HG02642 (cell line): Measurements from ENCODE around the gene PRPF38B.

ENCODE experiments used
- ATAC-seq: cut with Tn5 transposase; IDR thresholded peaks from one replicate; pipeline ENCODE4 v1.9.1; 2021; ENCODE audit warnings: mild to moderate bottlenecking; ENCODE audit not compliant: unreplicated experiment, poor library complexity

Gene PRPF38B

DNA sequence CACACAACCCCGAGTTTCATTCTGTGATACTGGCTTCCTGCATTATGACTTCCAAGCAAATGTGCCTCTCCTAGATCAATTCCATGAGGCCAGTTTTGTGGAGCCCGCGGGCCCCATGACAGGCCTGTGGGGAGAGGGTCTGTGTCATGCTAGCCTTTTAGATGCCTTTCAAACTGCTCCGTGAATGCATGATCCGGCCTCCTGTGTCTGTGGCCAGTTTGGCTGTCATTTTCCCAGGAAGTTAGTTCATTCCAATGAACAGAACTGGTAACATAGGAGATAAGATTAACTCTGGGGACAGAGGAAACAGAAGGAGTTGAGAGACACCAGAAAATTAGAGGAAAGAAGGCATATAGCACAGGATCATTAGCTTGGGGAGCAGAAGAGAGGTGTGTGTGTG, 23.8 kb downstream of the PRPF38B start:
- ATAC-seq, result no peak

DNA sequence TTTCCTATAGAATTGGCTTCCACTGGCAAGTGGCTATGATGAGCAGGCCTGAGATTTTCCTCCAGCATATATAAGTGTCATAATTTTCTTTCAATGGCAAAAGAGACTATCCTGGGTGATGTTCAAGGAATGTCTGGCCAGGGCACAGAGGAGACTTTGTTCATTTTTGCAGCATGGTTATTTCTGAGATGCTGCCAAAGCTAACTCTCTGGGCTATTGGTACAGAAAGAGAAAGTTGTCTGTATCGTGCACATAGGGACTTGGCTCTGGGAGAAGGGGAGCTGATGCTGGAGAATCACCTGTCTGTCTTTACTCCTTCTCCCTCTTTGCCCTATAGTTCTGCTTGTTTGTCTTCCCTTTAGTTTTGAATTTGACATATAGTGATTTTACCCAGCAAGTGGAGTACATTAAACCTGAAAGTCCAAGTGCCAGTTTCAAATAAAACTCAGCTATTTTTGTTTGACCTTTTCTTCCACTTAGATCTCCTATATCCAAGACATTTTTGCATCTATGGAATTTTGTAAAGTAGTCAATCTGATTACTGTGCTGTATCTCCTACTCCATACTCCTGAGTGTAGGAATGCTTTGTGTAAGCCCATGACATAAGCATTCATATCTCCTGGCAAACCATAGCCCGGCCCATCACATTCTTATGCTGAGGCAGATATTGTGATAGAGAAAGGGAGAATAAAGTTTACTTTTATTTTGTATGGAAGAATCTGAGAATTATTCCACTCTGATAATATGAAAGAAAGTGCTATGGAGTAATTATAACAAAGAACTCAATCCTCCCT, 24.5 kb downstream of the PRPF38B start:
- ATAC-seq, result no peak

DNA sequence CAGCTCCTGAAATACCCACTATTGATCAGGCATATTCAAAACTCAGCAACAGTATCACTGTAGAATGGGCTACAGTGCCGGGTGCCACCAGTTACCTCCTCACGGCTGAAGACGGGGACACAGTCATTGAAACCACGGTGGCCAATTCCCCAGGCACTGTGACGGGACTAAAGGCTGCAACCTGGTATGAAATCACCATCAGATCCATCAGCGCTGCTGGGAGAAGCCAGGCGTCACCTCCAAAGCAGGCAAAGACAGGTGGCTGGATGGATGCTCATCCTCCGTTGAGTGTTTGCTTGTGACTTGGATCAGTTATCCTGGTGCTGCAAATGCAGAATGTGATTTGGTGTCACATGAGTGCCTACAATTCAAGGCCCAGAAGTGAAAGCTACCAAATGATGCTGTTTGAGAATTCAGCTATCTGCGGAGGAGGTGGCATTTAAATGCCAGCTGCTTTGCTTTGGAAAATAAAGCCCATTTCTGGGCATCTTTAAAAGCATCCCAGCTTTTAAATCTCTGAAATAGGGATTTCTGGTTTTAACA, 25.7 kb downstream of the PRPF38B start:
- no peak for ATAC-seq

DNA sequence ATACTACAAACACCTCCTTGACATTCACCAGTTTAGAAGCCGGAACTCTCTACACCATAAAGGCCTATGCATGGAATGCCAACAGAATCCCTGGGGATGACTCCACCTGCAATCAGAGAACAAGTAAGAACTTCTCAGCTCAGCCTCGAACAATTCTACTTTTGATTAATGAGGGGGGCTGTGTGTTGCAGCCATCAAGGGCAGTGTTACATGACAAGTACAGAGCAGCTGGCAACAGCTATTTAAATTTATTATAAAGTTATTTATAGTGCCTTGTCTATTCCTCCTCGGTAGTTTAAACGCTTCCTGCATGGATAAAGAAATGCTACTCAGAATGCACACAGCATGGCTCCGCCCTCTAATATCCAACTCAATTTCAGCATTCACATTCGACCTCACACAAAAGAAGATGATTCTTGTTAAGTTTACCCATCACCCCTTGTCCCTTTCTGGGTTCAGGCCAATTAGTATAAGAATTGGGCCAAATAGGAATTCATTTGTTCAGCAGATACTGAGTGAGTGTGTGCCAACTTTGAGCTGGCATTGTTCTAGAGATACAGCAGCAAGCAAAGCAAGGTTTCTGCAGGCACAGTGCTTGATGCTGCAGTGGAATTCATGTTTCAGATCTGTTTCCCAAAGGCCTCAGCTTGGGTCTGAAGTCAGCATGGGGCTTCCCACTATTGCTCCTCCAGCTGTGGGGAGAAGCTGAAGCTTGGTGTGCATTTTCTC, 27.0 kb downstream of the PRPF38B start:
- no peak for ATAC-seq

DNA sequence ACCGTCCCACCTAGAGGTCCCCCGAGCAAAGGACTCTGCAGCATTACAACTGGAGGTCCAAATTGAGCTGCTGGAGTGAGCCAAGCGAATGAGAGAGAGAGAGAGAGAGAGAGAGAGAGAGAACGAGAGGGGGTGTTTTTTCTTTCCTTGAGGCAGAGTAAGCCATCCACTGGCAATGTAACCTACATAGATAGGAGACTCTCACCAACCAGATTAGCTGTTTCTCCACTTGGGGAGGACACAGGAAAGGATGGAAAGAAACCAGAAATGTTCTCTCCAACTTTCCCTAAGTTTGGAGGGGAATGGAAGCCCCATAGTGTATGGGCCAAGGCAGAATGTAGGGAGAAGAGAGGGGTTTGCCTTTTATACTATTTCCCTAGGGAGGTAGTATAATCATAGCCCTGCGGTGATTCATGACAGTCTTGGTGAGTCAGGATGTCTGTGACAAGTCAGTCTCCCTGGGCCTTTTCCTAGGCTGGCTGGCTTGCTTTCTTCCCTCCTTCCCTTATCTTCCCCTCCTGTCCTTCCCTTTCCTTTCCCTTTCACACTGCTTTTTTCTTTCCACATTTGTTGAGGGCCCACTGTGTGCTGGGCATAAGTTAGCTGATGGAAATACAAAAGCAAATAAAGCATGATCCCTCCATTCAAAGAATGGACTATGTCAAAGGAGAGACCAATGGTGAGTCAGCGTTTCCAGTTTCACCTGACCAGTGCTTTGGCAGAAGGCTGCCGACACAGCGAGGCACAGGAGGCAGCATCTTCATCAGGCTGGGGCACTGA, 27.7 kb downstream of the PRPF38B start:
- ATAC-seq, result no peak

DNA sequence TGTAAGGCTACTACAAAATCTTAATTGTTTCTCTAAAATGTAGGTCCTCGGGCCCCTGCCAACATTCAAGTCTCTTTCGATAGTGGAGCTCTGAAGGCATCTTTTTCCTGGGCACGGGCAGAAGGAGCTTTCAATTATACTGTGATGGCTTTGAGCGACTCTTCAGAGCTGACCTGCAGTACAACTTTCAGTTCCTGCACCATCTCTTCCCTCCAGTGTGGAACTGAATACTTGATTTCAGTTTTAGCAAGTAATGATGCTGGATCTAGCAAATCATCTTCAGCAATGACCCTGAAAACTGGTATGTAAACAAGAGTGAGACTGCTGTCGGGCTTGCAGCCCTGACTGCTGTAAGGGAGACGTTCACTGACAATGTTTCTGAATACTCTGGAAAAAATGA, 30.2 kb downstream of the PRPF38B start:
- ATAC-seq, result no peak

DNA sequence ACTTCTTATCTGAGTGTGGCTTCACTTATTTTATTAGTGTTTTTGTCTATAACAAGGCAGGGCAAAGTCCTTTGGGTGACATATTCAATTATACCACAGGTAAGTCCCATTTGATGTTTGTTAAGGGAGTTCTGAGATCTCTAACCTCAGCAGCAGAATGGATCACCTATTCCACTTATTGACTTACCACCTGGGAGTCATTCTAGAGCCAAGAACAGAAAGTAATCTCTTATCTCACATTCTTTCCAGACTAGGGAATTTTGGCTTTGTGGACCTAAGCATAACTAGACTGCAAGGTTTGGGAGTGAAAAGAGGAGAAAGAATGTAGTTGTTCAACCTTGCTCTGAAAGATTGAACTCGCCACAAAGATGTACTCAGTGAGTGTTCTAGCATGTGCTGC, 33.8 kb downstream of the PRPF38B start:
- no peak for ATAC-seq

DNA sequence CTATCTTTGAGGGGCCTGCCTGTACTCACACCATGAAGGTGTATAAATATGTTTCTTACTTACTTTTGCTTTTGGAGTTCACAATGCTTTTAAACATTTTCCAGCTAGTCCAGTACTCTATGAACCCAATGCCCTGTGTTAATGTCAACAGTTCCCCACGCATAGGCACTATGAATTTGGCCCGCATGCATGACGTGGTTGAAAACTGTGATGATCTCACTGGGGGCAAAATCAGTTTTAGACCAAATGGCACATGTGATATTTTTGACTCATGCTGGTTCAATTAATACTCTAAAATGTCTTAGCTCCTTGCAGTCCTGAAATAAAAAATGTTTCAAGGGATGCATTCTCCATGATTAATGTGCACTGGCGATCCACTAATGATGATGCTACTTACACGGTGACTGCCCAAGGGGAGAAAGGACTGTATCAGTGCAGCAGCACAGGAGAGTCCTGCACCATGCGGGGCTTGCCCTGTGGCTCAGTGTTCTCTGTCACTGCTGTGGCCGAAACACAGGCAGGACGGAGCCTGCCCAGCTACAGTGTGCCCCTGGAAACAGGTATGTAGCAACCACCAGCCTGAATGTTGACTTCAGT, 36.3 kb downstream of the PRPF38B start:
- no peak for ATAC-seq

DNA sequence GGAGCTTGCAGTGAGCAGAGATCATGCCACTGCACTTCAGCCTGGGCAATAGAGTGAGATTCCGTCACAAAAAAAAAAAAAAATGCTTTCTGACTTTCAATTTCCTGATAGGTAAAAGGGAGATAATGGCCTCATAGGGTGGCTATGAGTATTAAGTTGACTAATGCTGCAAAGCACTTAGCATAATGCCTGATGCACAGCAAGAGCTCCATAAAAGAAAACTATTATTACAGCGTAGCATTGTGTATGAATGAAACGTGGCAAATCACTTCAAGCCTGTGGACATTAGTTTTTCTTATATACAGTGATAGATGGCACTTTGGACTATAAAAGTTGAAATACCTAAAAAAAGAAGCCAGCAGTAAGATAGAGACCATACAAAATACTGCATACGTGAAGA, 37.4 kb downstream of the PRPF38B start:
- no peak for ATAC-seq

DNA sequence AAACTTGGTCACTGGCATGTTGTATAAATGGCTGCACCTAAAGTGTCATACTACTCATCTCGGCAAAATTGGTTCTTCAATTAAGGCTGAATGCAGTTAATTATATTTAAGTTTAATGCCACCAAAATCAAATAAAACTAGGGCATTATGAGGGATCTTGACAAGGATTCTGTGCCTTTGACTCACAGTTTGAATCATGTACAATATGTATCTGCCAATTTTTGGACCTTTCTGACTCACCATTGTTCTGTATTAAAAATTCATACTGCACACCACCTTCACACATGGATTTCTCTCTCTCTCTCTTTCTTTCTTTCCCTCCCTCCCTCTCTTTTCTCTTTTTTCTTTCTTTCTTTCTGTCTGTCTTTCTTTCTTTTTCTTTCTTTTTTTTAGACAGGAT, 40.3 kb downstream of the PRPF38B start:
- ATAC-seq, result no peak

DNA sequence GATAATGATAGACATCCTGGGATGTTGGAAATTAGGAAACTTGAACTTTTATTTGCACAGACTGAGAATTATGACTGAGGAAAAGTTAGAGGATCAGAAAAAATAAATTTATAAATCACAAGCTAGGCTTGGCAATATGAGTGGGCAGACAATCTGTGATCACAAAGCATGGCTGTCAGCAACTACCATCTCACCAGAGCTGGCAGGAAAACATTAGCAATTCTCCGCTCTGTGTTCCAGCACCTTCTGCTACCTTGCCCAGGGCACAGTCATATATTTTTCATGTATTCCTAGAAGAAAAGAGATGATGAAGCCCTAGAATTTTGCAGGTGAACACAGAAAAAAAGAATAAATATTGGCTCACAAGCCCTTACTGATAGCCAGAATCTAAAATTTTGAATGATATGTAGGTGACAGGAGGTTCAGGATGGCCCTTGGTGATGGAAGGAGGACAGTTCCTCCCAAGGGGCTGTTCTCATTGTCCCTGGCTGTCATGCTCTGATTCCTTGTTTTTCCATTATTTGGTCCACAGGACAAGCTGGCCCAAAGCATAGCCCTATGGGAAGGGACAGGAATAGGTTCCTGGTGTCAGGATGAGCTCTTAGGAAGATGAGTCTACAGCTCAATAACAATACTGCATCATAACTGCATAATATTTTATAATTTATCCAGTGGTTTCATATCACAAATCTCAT, 42.2 kb downstream of the PRPF38B start:
- no peak for ATAC-seq

DNA sequence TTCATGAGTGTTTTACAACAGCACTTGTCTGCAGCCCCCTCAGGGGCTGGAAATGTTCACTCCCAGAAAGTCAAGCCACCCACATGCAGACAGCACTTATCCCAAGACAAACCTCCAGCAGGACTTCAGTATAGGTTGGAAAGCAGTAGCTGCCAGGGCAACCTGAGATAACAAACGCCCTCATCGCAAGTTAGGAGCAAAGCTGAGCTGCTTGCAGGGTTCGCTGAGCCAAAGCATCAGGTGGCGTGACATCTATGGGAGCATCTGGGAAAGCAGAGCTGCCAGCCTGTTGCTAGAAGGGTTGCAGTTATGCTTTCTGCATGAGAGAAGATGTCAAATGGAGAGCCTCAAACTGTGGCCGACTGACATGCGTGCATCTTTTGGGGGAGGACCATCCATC, 50.1 kb downstream of the PRPF38B start:
- no peak for ATAC-seq

DNA sequence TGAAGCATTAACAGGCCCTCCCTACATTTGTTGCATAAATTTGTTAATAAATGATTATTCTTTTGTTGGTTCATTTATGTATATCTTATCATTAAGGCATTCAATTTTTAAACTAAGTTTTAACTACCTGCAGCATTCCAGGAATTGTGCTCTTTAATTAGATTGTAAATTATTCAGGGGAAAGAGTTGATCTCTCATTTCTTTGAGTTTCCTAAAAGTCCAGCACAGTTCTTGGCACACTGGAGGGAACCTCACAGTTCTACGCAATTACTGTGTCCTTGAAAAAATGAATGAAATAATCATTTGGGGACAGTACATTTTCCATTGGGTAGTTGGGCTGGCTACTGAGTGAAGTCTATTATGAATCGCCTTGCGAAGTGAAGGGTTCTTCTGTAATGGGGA, 53.9 kb downstream of the PRPF38B start:
- no peak for ATAC-seq

DNA sequence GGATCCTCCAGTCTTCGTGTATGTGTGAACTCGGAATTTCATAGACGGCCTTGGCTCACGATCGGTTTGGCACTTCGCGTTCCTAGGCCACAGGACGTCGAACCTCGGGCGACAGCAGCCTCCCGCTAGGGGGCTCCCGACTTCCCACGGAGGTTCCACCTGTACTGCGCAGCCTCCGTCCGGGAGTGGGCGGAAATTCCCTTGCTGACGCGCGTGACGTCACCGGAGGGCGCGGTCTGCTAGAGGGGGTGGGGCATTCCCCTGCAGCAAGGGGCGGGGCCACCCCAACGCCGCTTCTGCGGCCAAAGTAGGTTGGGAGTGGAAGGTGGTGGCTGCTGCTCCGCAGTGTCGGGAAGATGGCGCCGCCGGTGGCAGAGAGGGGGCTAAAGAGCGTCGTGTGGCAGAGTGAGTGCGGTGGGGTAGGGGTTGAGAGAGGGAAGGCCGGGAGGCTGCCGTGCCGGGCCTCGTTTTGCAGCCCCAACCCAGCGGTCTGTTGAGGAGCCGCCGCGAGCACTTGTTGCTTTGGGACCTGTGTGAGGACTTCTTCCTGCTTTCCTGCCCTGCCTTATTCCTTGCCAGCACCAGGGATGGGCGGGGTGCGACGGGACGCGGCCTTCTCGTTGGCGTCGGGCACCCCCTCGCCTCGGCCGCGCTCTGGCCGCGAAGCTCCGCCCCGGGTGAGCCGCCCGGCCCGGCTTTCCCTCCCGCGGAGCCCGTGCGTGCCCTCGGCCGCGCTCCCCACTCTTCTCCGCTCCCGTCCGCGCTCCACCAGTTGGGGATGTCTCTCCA, 54.5 kb downstream of the PRPF38B start, which contains the start of gene STXBP3:
STXBP3 (plus strand) TSS at position 293 of the 789 bp plus-strand sequence; CDS start at position 357, 64 bp downstream.
- ATAC-seq, result peak; percentile 92

DNA sequence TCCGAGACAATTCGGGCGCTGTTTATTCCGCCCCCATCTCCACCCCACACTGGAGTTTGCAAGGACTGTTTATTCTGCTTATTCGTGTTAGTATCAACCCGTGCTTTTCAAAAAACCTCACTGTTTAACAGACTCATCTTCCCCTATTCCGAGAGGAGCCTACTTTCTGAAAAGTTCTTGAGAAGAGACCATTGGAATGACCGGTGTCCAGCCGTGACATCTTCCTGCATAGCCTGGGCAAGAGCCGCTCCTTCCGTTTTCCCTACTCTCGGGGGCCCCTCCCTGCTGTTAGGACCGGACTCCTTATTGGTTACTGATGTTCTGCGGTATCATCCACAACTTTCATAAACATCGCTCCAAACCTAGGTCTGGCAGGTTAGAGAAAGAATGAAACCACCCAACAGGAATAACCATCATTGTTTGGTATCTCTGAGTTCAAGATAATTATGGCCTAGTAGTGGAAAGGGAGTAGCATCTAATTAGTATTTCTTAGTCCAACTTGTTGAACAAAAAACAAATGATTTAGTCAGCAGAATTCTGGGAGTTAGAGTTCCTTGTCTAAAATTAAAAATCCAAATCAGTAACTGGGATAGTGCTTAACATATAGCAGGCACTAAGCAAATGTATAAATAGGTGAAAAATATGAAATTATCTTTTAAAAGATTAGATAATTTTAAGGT, 55.2 kb downstream of the PRPF38B start:
- peak; percentile 26 for ATAC-seq

DNA sequence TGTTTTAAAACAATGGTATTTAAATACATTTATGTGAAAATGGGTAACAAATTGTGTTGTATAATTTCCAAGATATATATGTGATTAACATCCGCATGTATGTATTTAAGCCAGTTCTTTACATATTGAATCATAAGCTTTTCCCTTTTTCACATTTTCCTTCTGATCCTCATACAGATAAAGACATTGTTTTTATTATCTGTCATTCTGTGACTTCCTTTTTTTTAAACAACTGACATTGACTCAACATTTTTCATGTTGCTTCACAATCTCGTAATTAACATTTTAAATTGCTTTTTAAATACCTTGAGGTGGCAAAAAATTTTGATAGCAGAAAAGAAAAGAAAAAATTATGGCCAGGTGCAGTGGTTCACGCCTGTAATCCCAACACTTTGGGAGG, 55.8 kb downstream of the PRPF38B start:
- ATAC-seq, result no peak

DNA sequence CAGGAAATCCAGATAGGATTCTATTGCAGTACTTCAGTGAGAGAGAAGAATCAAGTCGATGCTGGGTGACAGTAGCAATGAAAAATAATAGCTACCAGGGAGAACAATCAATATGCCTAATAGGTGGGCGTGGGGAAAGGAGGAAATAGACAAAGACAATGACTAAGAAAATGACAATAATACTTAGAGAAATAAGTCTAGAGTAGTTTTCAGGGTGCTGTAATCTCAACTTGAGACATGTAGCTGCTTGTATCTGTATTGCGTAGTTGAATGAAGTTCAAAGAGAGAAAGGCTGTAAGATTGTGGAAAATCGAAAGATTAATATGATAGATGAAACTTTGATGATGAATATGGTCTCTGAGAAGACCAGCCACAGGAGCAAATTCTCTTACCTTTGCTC, 57.0 kb downstream of the PRPF38B start:
- ATAC-seq, result no peak

DNA sequence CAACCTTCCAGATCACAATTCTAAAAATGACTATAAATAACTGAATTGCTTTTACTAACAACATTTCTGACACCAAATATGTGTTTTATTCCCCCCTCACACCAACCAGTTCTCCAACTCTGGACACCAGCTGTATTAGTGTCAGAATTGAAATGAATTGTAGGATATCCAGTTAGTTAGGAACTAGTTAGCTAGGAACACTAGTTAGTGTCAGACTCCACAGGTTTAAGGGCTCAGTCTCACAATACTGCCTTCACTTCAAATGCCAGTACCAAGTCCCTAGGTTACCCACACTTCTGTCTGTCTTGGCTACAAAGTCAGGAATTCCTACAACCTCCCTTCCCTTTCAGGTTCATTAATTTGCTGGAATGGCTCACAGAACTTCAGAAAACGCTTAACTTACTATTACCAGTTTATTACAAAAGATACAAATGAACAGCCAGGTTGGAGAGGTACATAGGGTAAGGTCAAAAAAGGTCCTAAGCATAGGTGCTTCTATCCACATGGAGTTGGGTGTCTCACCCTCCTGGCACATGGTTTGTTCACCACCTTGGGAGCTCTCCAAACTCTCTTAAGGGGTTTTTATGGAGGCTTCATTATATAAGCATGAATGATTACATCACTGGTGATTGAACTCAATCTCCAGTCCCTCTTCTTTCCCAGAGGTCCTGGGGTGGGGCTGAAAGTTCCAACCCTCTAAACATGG, 58.5 kb downstream of the PRPF38B start:
- no peak for ATAC-seq
